Lower leg skin (tissue), 3 donors: ENCODE measurements around the gene HTD2.

Experiments
- POLR2A ChIP-seq, 2 donors: fragments of 450-650 bp; IDR thresholded peaks; one replicate each; pipeline ENCODE4 v1.6.1; 2016 to 2017; ENCODE audit warnings: antibody characterized with exemption in 2 of 2, mild to moderate bottlenecking in 1 of 2, moderate library complexity in 1 of 2
- TF ChIP-seq, protein P1 (sequence below), 3 donors: fragments of 450-650 bp; IDR thresholded peaks; one replicate each; pipeline ENCODE4 v1.5.1; 2016; ENCODE audit warnings: antibody characterized with exemption in 3 of 3, mild to moderate bottlenecking in 3 of 3, moderate library complexity in 2 of 3

DNA sequence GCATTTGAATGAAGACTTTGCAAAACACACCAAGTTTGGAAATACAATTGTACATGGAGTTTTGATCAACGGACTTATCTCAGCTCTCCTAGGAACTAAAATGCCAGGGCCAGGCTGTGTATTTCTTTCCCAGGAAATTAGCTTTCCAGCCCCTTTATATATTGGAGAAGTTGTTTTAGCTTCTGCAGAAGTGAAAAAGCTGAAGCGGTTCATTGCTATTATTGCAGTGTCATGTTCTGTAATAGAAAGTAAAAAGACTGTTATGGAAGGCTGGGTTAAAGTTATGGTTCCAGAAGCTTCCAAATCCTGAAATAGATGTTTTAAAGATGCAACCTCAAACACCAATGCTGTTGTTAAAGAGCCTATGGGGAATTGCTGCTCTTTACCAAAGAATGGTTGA is 11.5 kb downstream of the HTD2 start:
- TF ChIP-seq, protein P1, sequence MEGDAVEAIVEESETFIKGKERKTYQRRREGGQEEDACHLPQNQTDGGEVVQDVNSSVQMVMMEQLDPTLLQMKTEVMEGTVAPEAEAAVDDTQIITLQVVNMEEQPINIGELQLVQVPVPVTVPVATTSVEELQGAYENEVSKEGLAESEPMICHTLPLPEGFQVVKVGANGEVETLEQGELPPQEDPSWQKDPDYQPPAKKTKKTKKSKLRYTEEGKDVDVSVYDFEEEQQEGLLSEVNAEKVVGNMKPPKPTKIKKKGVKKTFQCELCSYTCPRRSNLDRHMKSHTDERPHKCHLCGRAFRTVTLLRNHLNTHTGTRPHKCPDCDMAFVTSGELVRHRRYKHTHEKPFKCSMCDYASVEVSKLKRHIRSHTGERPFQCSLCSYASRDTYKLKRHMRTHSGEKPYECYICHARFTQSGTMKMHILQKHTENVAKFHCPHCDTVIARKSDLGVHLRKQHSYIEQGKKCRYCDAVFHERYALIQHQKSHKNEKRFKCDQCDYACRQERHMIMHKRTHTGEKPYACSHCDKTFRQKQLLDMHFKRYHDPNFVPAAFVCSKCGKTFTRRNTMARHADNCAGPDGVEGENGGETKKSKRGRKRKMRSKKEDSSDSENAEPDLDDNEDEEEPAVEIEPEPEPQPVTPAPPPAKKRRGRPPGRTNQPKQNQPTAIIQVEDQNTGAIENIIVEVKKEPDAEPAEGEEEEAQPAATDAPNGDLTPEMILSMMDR (IDR thresholded peaks at IDR 0.05): no peak
- no peak for TF ChIP-seq POLR2A (IDR thresholded peaks at IDR 0.05)
